SK-N-SH (cell line): ENCODE results near the gene CCDC127. TPM values are rescaled to one million over a fixed set of nuclear protein-coding genes. Genes with fewer than 3 reads are reported as not detected.
"Not testable (repeated sequence)": the region's sequence is repeated elsewhere in the genome, so short reads cannot be mapped to it uniquely, and the experiment has no call there.

ENCODE experiments used
- CTCF ChIA-PET: fragments of 300-600, 350-600 bp; formaldehyde crosslinking; extraction: SDS; loops from one replicate; lab custom pipeline; 2021; lab: Yijun Ruan, JAX
- POLR2A ChIA-PET: fragments of 350-600 bp; sonication (Branson Sonifier 250); formaldehyde crosslinking; extraction: SDS; loops from one replicate; lab custom pipeline; 2020; ENCODE audit warnings: antibody characterized with exemption, inconsistent platforms; lab: Yijun Ruan, JAX
- DNase-seq: peaks from one replicate; pipeline ENCODE4 v3.0.0; 2012
- H2AFZ ChIP-seq: fragments of 200-600 bp; sonication (generic); 2 replicates; pipeline ENCODE4 v1.8.1; 2016; ENCODE audit warnings: antibody characterized with exemption, mild to moderate bottlenecking, low read depth
- H3F3A ChIP-seq: fragments of 200-600 bp; sonication (generic); replicated peaks from 2 replicates; pipeline ENCODE3; 2016; ENCODE audit warnings: antibody characterized with exemption, mild to moderate bottlenecking; ENCODE audit not compliant: insufficient read depth
- H3K27ac ChIP-seq, 2 experiments: fragments of 200-500 bp in 1 of 2; fragments of 200-600 bp in 1 of 2; sonication (Bioruptor generic) in 1 of 2; sonication (generic), shearing (Covaris generic) in 1 of 2; 2 replicates each; pipeline versions ENCODE4 v1.5.1 to v1.6.1; 2014 to 2016; ENCODE audit warnings: low read depth in 2 of 2, inconsistent platforms in 1 of 2, low read length in 1 of 2, mild to moderate bottlenecking in 1 of 2, mixed read lengths in 1 of 2
- H3K27me3 ChIP-seq: fragments of 200-600 bp; sonication (generic), shearing (Covaris generic); 2 replicates; pipeline ENCODE4 v1.6.1; 2016; ENCODE audit warnings: mixed run types; ENCODE audit not compliant: insufficient read depth
- H3K36me3 ChIP-seq, 2 experiments: fragments of 200-500 bp in 1 of 2; fragments of 200-600 bp in 1 of 2; sonication (Bioruptor generic) in 1 of 2; sonication (generic) in 1 of 2; replicated peaks in 1 of 2; 2 replicates each; pipeline versions ENCODE3 to v1.5.1; 2014 to 2016; ENCODE audit warnings: low read length in 1 of 2, mild to moderate bottlenecking in 1 of 2; ENCODE audit not compliant: insufficient read depth in 2 of 2, control insufficient read depth in 1 of 2
- H3K4me1 ChIP-seq, 2 experiments: fragments of 200-500 bp in 1 of 2; fragments of 200-600 bp in 1 of 2; sonication (Bioruptor generic) in 1 of 2; sonication (generic), shearing (Covaris generic) in 1 of 2; 2 replicates each; pipeline versions ENCODE4 v1.5.1 to v1.6.1; 2014 to 2016; ENCODE audit warnings: low read depth in 1 of 2, low read length in 1 of 2, mixed run types in 1 of 2; ENCODE audit not compliant: insufficient read depth in 2 of 2, control insufficient read depth in 1 of 2
- H3K4me2 ChIP-seq: fragments of 200-600 bp; sonication (generic), shearing (Covaris generic); 2 replicates; pipeline ENCODE4 v1.6.1; 2017; ENCODE audit warnings: mixed run types
- H3K4me3 ChIP-seq, 2 experiments: fragments of 200-500 bp in 1 of 2; fragments of 200-600 bp in 1 of 2; sonication (Bioruptor generic) in 1 of 2; sonication (generic), shearing (Covaris generic) in 1 of 2; 2 replicates each; pipeline versions ENCODE4 v1.5.1 to v1.8.1; 2014 to 2016; ENCODE audit warnings: low read depth in 2 of 2, inconsistent platforms in 1 of 2, low read length in 1 of 2, mild to moderate bottlenecking in 1 of 2, mixed read lengths in 1 of 2, moderate library complexity in 1 of 2
- H3K79me2 ChIP-seq: fragments of 200-600 bp; sonication (generic); 2 replicates; pipeline ENCODE4 v1.8.1; 2017; ENCODE audit warnings: mild to moderate bottlenecking; ENCODE audit not compliant: insufficient read depth
- H3K9ac ChIP-seq: fragments of 200-600 bp; sonication (generic); 2 replicates; pipeline ENCODE4 v1.6.1; 2017; ENCODE audit warnings: mixed run types
- H3K9me2 ChIP-seq: fragments of 200-600 bp; sonication (generic); 2 replicates; pipeline ENCODE4 v1.6.1; 2017; ENCODE audit warnings: mixed run types
- H3K9me3 ChIP-seq: fragments of 200-600 bp; sonication (generic); 2 replicates; pipeline ENCODE4 v1.6.1; 2017; ENCODE audit warnings: mixed run types, mild to moderate bottlenecking, moderate library complexity
- H4K20me1 ChIP-seq: fragments of 200-600 bp; sonication (generic); 2 replicates; pipeline ENCODE4 v1.6.1; 2017; ENCODE audit warnings: mild to moderate bottlenecking, mixed run types; ENCODE audit not compliant: insufficient read depth
- WGBS: methylation state at CpG from one replicate; pipeline ENCODE4 v1.1.6; 2017; ENCODE audit warnings: low lambda C conversion rate; 5-methylcytosine and 5-hydroxymethylcytosine counted together
- polyA plus RNA-seq, 3 experiments: library from polyadenylated mRNA; depleted of rRNA; stranded (reverse); fragments of >200 nt; gene quantifications; 2 replicates each; pipeline ENCODE4 v1.2.3, GENCODE V29; 2012

Gene CCDC127
- polyA plus RNA-seq, 1 of the 3 experiments (the other 2 are of a cell fraction) = 3.9 TPM

DNA sequence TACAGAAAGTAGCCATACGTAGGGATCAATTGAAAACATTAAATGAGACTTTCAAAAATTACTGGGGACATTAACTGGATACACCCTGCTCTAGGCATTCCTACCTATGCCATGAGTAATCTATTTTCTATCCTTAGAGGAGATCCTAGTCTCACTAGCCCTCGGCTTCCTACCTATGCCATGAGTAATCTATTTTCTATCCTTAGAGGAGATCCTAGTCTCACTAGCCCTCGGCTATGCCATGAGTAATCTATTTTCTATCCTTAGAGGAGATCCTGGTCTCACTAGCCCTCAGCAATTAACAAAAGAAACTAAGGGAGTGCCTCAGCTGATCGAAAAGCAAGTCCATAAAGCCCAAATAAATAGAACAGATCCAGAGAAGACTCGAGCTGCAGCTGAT, 27.8 kb upstream of the CCDC127 start:
- POLR2A ChIA-PET, H3K27ac ChIP-seq, H4K20me1 ChIP-seq, H3F3A ChIP-seq, H2AFZ ChIP-seq, H3K4me3 ChIP-seq, H3K4me1 ChIP-seq, H3K9me2 ChIP-seq, H3K9me3 ChIP-seq, H3K27me3 ChIP-seq, H3K4me2 ChIP-seq, H3K9ac ChIP-seq, DNase-seq, H3K79me2 ChIP-seq: not testable (repeated sequence)
- CTCF ChIA-PET = interaction anchor here (0.7 to 1.7 kb wide), 2 partner anchors 28 to 51 kb away, joined by 3 read pairs; partner anchors contain the start of genes CCDC127 and SDHA
- H3K36me3 ChIP-seq = peaks cover 40 to 63% of the 10 kb centered on the region in 2 experiments
- 83% methylated on average over 5 of the region's 5 CpGs for WGBS

- not testable (repeated sequence) for H2AFZ ChIP-seq, H3K4me2 ChIP-seq, H3K79me2 ChIP-seq, H3K4me3 ChIP-seq, H3K9me3 ChIP-seq, H3K27ac ChIP-seq, H3K4me1 ChIP-seq, H3K27me3 ChIP-seq, H3K9ac ChIP-seq, H3K9me2 ChIP-seq, H3F3A ChIP-seq, DNase-seq, H4K20me1 ChIP-seq
- H3K36me3 ChIP-seq = peaks cover 40 to 69% of the 10 kb centered on the region in 2 experiments
- CTCF ChIA-PET = interaction anchor here (1.0 kb wide), 1 partner anchor 25 kb away, joined by 3 read pairs; the partner anchor contains the start of genes CCDC127 and SDHA
- POLR2A ChIA-PET = interaction anchor here (1.1 kb wide), 1 partner anchor 1340 kb away, joined by 3 read pairs; no protein-coding TSS in a partner anchor
- 83% methylated on average over 12 of the region's 12 CpGs for WGBS
These were observed 25.9 kb upstream of the CCDC127 start for GRCh38 chr5:243683-244367.

DNA sequence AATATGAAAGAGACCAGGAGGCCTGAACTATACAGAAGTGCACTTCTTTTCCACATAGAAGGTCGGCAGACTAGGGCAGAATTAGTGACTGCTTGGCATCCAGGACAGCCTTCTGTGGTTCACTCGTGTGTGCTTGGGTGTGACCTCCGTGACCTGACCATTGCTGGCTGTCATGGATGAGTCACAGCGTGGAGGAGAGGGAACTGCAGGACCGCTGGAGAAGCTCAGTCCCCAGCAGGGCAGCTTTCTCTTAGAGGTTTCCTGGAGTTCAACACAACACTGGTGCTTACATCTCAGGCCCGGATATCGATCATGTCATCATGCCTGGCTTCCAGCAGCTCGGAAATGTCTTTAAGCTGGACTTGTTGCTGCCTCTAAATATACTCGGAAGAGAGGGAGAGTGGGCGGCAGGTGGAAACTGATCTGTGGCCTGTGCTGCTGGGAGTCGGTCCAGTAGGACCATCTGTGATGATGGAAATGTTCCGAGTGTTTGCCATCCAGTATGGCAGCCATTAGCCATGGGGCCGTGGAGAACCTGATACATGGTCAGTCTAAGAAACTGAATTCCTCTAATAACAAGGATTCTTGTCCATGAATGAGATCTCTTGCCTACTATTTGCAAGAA, 23.2 kb upstream of the CCDC127 start:
- WGBS = 91% methylated on average over 5 of the region's 13 CpGs
- H3K4me1 ChIP-seq, H4K20me1 ChIP-seq, H3K9ac ChIP-seq, H3K79me2 ChIP-seq, H3K27ac ChIP-seq, POLR2A ChIA-PET, H3K27me3 ChIP-seq, H2AFZ ChIP-seq, H3K4me3 ChIP-seq, H3K4me2 ChIP-seq, H3K9me3 ChIP-seq, H3K9me2 ChIP-seq, H3F3A ChIP-seq, DNase-seq: not testable (repeated sequence)
- peaks cover 32 to 54% of the 10 kb centered on the region in 2 experiments for H3K36me3 ChIP-seq
- CTCF ChIA-PET = interaction anchor here (1.0 kb wide), 1 partner anchor 27 kb away, joined by 3 read pairs; no protein-coding TSS in a partner anchor

DNA sequence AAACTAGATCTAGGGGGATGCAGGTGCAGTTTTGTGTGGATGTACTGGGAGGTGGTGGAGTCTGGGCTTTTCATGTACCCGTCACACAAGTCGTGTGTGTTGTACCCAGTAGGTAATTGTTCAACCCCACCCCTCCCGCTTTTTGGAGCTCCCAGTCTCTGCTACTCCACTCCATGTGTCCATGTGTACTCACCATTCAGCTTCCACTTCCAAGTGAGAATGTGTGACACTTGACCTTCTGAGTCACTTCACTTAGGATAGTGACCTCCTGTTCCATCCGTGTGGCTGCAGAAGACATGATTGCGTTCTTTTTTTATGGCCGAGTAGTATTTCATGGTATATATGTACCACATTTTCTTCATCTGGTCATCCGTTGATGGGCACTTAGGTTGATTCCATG, 22.6 kb upstream of the CCDC127 start:
- CTCF ChIA-PET = not testable (repeated sequence)

GRCh38 chr5:237931-238330, 20.0 kb upstream of the CCDC127 start:
- POLR2A ChIA-PET, H3F3A ChIP-seq, H3K9me2 ChIP-seq, H3K4me2 ChIP-seq, H3K27me3 ChIP-seq, CTCF ChIA-PET, H3K9ac ChIP-seq, H3K9me3 ChIP-seq, H3K4me1 ChIP-seq, H3K79me2 ChIP-seq, DNase-seq, H3K27ac ChIP-seq, H2AFZ ChIP-seq, H4K20me1 ChIP-seq, H3K4me3 ChIP-seq: not testable (repeated sequence)
- peaks cover 45 to 46% of the 10 kb centered on the region in 2 experiments for H3K36me3 ChIP-seq
- 98% methylated on average over 7 of the region's 8 CpGs for WGBS

More for the DNA sequence above, 22.6 kb upstream of the CCDC127 start:
- H3K4me1 ChIP-seq, H3K79me2 ChIP-seq, H3K4me3 ChIP-seq, H2AFZ ChIP-seq, H3K4me2 ChIP-seq, H4K20me1 ChIP-seq, POLR2A ChIA-PET, H3K27ac ChIP-seq, H3K9ac ChIP-seq, H3K9me3 ChIP-seq, H3F3A ChIP-seq, DNase-seq, H3K9me2 ChIP-seq, H3K27me3 ChIP-seq: not testable (repeated sequence)
- peaks cover 30 to 49% of the 10 kb centered on the region in 2 experiments for H3K36me3 ChIP-seq
- 95% methylated on average over 7 of the region's 7 CpGs for WGBS

DNA sequence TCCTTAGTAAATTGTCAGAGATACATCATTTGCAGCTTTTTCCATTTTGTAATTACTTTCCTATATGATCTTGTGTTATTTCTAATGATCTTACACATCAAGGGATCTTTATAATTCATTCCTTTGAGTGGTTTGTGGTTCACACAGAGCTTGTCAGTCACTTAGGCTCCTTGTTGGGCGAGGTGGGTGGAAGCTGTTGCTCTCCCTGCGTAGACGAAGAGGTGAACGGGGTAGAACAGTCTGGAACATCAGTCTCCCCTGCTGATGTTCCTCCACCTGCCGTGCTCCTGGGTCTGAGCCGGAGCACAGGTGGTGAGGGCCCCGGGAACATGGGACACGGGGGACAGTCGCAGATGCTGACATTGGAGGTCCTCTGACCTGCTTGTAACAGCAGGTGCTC, 17.6 kb upstream of the CCDC127 start:
- H3K4me2 ChIP-seq, H3F3A ChIP-seq, H3K27ac ChIP-seq, H3K79me2 ChIP-seq, H2AFZ ChIP-seq, H3K9ac ChIP-seq, H3K9me3 ChIP-seq, POLR2A ChIA-PET, CTCF ChIA-PET, H3K27me3 ChIP-seq, H4K20me1 ChIP-seq, DNase-seq, H3K4me3 ChIP-seq, H3K4me1 ChIP-seq, H3K9me2 ChIP-seq: not testable (repeated sequence)
- H3K36me3 ChIP-seq = peaks cover 24 to 39% of the 10 kb centered on the region in 2 experiments
- WGBS = 98% methylated on average over 4 of the region's 9 CpGs
